Measurements from ENCODE around the gene GP5.

Gene GP5

GRCh38 chr3:194440756-194441155, 41.7 kb upstream of the GP5 start:
- in situ Hi-C loops (cut with MboI; ENCODE audit: low pct_unique_long_range_greater_than_20kb, low sequenced_read_pairs, unreplicated experiment), result no loop called here
- DNase-seq (ENCODE audit: low spot score), result no peak

DNA sequence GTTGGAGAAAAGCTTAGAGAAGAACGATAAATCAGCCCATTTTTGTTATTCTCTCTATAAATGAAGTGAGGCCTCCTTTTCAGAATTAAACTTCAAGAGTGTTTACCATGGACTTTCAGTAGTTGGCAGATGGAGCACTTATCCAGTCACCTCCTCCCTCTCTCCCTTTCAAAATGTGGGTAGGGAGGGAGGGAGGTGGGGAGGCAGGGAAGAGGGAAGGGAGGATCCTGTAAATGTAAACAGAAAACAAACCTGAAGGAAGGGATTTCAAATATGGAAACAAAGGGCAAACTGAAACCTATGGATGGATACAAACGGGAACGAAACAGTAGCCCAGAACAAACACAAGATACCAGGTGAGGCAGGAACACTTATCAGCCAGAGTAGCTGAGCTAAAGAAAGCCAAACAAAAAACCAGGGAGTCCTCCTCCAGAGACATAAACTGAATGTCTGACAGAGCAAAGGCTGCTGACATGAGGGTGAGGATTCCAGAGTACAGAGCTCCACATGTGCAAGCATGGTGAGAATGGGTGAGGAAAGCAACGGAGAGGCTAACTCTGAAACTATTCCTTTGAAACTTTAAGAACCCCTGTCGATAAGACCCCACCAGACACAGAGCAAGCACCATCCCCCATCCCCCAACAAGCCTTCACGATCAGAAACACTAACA, 41.0 kb upstream of the GP5 start:
- TF ChIP-seq CTCF (IDR thresholded peaks at IDR 0.05; ENCODE audit: extremely low read depth, insufficient read depth, missing control alignments), result no peak
- in situ Hi-C loops (cut with MboI; ENCODE audit: low pct_unique_long_range_greater_than_20kb, low sequenced_read_pairs, unreplicated experiment), result no loop called here
- DNase-seq (ENCODE audit: low spot score), result no peak

More at GRCh38 chr3:194440756-194441155, 41.7 kb upstream of the GP5 start:
- TF ChIP-seq CTCF (IDR thresholded peaks at IDR 0.05; ENCODE audit: extremely low read depth, insufficient read depth, missing control alignments), result no peak

DNA sequence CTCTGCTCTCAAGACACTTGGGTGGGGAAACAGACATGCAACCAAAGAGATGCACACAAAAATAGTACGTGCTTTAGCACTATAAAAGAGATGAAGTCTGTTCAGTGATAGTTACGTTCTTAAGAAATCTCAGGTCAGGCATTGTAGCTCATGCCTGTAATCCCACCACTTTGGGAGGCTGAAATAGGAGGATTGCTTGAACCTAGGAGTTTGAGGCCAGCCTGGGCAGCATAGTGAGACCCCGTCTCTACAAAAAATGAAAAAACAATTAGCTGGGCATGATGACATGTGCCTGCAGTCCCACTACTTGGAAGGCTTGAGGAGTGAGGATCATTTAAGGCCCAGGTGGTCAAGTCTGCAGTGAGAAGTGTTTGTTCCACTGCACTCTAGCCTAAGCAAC, 35.4 kb upstream of the GP5 start:
- DNase-seq (ENCODE audit: low spot score), result no peak
- no peak for TF ChIP-seq CTCF (IDR thresholded peaks at IDR 0.05; ENCODE audit: extremely low read depth, insufficient read depth, missing control alignments)
- in situ Hi-C loops (cut with MboI; ENCODE audit: low pct_unique_long_range_greater_than_20kb, low sequenced_read_pairs, unreplicated experiment), result no loop called here

DNA sequence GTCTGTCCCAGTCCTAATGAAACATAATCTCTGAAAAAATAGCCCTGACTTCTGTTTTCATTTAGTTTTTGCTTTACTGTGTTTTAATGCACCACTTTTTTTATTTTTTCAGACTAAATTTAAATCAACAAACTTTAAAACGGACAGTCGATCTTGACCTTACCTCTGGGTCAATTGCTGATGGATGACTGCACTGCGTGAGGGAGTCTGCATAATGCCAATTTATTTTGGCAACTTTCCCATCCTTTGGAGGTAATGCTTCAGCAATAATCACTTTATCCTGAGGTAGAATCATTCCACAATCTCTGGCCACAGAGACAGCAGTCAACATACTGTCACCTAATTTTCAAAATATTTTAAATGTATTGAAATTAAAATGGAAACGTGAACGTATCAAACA, 32.5 kb upstream of the GP5 start:
- no peak for DNase-seq (ENCODE audit: low spot score)
- no peak for TF ChIP-seq CTCF (IDR thresholded peaks at IDR 0.05; ENCODE audit: extremely low read depth, insufficient read depth, missing control alignments)
- in situ Hi-C loops (cut with MboI; ENCODE audit: low pct_unique_long_range_greater_than_20kb, low sequenced_read_pairs, unreplicated experiment), result no loop called here

- in situ Hi-C loops (cut with MboI; ENCODE audit: low pct_unique_long_range_greater_than_20kb, low sequenced_read_pairs, unreplicated experiment), result no loop called here
- DNase-seq (ENCODE audit: low spot score), result no peak
- no peak for TF ChIP-seq CTCF (IDR thresholded peaks at IDR 0.05; ENCODE audit: extremely low read depth, insufficient read depth, missing control alignments)
Observed at GRCh38 chr3:194425399-194425798, 26.3 kb upstream of the GP5 start.

DNA sequence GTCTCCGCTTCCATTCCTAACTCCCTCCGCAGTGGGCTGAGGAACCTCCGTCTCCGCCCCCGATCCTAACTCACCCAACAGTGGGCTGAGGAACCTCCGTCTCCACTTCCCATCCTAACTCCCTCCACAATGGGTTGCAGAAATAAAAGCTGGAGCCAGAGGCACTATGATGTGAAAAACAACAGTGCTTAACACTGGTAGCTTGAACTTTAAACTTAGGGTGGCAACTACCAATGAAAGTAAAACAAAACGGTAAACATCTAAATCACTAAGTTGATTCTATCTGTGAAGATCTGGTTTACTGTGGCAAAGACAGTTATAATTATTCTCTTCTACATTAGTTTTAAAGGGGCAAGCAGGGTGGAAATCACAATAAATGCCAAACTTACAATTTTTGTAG, 25.9 kb upstream of the GP5 start:
- no peak for TF ChIP-seq CTCF (IDR thresholded peaks at IDR 0.05; ENCODE audit: extremely low read depth, insufficient read depth, missing control alignments)
- DNase-seq (ENCODE audit: low spot score), result no peak
- in situ Hi-C loops (cut with MboI; ENCODE audit: low pct_unique_long_range_greater_than_20kb, low sequenced_read_pairs, unreplicated experiment), result no loop called here
